Measurements from ENCODE around the gene GLB1L2.

The GLB1L2 gene

DNA sequence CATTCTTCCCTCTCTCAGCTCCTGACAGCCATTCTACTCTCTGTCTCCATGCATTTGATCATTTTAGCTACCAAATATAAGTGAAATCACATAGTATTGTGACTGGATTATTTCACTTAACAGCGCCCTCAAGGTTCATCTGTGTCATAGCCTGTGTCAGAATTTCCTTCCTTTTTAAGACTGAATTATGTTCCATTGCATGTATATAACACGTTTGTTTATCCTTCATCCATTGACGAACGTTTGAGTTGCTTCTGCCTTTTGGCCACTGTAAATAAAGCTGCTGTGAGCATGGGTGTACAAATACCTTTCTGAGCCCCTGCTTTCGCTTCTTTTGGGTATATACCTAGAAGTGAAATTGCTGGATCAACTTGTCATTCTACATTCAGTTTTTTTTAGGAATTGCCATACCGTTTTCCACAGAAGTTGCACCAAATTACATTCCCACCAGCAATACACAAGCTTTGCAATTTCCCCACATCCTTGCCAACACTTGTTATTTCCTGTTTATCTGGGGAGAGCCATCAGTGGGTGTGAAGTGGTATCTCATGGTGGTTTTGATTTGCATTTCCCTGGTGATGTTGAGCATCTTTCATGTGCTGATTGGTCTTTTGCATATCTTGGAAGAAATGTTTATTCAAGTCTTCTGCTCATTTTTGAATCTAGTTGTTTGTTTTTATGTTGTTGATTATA is 17.5 kb downstream of the GLB1L2 start:
- DNase-seq (ENCODE audit: low read depth): no peak

- no peak for DNase-seq (ENCODE audit: low read depth)
Observed at GRCh38 chr11:134349802-134350355, 18.1 kb downstream of the GLB1L2 start.

DNA sequence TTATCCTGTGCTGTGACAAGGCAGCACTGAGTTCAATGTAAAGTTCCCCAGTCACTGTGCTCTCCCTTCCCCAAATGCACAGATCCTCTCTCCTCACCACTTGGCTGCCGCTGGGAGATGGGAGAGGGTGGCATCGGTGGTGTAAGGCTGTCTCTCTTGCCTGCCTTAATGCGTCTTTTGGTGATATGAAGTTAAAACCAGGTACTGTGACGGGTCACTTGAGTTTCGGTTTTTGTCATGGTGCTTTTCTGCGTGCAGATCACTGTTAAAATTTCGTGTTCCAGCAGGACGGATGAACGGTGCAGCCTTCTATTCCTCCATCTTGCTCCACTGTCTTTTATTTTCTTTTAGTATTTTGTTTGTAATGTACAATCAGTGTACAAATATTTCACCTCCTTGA is 18.6 kb downstream of the GLB1L2 start:
- DNase-seq (ENCODE audit: low read depth): no peak

GRCh38 chr11:134352111-134352510 is 20.3 kb downstream of the GLB1L2 start:
- no peak for DNase-seq (ENCODE audit: low read depth)

DNA sequence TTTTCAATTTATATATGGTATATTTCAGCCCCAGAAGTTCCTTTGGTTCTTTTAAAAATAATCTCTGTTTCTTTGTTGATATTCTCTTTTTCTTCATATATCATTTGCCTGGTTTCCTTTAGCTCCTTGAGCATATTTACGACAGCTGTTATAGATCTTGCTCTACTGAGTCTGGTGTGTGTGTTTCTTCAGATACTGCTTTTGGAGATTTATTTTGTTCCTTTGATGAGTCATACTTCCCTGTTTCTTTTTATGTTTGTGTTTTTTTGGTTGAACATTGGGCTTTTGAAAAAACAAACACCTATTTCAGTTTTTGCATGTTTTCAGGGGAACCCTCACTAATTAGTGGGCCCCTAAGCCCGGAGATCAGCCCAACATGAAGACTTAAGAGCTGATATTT is 23.3 kb downstream of the GLB1L2 start:
- DNase-seq (ENCODE audit: low read depth): no peak

- DNase-seq (ENCODE audit: low read depth): no peak
Observed at GRCh38 chr11:134355656-134356055, 23.9 kb downstream of the GLB1L2 start.

DNA sequence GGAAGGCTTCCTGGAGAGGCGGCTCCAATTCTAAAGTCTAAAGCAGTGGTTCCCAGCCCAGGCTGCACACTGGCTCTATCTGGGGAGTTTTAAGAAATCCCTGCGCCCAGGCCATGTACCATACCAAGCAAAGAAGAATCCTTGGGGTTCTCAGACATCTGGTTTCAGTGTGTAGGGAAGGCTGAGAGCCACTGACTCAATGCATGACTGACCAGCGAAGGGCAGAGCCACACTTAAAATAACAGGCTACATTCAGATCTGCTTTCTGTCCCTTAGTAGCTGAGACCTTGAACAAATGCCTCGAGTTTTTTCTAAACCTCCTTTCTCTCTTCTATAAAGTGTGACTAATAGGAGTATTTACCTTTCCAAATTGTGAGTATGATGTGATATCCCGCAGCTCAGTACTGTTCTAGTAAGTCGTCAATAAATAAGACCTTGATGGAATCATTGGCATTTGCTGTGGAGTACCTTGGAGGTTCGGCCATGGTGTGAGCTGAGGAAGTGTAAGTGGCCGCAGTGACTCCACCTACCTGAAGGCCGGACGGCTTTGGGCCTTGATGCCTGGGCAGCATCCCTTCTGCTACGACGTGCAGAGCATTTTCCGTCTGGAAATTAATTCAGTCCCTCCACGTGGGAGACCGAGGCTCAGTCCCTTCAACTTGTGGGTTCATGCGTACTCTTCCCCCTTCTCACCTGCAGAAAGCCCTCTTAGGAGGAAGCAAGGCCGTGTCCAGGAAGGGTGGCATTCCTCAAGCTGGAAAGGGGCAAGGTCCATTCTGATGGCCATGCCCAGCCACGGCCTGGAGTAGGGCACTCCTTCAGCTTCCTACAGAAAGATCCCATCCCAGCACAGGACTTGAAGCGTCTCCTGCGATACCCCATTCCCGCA is 25.1 kb downstream of the GLB1L2 start:
- DNase-seq (ENCODE audit: low read depth): no peak

GRCh38 chr11:134357545-134357839 is 25.7 kb downstream of the GLB1L2 start:
- no peak for DNase-seq (ENCODE audit: low read depth)

DNA sequence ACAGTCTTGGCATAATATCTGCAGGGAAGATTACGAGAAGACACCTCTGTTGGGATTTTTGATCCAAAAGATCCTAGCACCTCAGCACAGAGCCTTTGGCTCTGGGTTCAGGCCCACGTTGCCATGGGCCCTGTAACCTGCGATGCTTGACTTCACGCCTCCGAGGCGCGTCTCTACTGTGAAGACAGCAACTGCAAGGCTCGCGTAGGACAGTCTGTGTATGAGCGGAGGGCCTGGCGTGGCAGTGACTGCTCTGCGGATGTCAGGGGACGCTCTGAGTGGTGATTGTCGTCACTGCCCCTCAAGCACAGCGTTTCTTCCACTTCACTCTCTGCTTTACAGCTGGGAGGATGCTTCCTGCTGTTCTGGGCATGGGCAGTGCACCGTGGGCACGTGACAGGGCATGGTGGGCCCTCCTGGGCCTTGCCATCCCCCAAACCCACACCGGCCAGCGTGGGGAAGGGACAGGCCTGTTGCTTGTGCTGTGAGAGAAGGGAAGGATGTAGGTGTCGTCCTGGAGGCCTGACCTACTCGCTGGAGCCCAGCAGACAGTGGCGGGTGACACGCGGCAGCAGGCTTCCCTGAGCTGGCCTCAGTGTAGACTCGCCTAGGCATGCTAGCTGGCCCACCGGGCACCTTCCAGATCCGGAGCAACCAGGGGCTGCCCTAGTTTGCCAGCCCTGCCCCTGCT is 26.5 kb downstream of the GLB1L2 start:
- no peak for DNase-seq (ENCODE audit: low read depth)

GRCh38 chr11:134358856-134359490 is 27.2 kb downstream of the GLB1L2 start:
- DNase-seq (ENCODE audit: low read depth): no peak

DNA sequence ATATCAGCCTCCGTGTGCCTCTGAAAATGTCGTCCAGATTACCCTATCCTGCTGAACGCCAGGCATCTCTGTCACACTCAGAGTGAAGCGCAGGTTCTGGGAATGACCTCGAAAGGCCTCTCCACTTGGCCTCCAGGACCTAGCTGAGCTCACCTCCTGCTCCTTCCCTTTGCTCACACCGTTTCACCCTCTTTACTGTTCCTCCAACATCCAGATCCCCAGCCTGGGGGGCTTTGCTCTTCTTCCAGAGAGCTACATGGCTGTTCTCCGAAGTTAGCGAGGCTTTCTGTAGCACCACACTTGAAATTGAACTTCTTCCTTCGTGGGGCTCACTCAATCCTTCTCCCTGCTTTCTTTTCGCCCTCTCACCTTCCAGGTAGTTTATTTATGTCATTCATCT is 27.9 kb downstream of the GLB1L2 start:
- no peak for DNase-seq (ENCODE audit: low read depth)

DNA sequence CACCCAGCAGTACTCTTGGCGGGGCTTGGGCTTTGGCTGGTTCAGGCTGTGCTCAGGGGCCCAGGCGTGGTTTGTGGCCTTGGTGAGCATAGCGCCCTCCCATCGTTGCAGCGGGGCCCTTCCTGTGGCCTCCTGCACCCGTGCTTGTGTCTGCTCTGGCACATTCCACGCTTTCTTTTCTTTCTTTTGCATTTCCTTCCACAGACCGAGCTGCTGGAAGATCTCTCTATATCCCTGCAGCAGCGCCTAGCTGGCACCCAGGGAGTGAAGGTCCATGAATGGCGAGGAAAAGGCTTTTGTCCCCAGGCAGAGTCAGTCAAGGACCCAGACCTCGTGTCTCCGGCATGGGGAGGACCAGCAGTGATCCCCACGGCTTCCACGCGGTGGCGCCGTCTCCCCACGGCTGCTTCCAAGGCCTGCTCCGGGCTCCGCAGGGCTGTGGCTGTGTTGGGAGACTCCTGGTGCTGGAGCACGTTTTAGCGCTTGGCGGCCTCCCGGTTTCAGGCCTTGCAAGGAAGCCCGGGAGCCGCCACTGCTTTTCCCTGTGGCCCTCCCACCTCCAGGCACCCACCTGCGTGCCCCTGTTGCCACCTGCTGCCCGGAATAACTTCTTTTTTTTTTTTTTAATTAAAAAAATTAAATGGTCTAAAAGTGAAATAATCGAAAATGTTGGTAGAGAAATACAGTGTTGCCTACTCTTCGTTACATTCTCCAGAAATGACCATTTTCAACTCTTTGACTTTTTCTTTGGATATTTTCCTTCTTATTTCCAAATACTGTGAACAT is 28.5 kb downstream of the GLB1L2 start:
- DNase-seq (ENCODE audit: low read depth): peak; percentile 28

DNA sequence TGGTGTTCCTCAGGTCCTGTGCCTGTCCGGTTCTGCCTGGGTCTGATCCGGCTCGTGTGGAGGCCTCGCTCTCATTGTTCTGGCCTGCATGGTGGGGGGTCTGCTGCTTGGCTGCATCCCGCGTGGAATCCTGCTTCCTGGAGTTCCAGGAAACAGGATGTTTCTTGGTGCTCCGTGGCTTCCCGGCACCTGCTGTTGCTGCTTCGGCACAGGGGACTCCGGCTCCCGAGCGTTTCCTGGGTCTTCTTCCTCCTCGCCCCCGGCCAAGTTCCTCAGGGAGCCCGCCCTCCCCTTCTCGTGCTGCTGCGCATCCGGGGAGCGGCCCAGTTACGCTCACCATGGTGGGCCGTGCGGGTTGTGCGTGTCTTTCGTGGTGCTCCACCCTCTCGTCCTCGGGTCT is 29.9 kb downstream of the GLB1L2 start:
- no peak for DNase-seq (ENCODE audit: low read depth)

GRCh38 chr11:134362192-134362901 is 30.6 kb downstream of the GLB1L2 start:
- DNase-seq (ENCODE audit: low read depth): no peak

GRCh38 chr11:134363161-134363560 is 31.4 kb downstream of the GLB1L2 start:
- no peak for DNase-seq (ENCODE audit: low read depth)

GRCh38 chr11:134363592-134363991 is 31.8 kb downstream of the GLB1L2 start:
- no peak for DNase-seq (ENCODE audit: low read depth)

DNA sequence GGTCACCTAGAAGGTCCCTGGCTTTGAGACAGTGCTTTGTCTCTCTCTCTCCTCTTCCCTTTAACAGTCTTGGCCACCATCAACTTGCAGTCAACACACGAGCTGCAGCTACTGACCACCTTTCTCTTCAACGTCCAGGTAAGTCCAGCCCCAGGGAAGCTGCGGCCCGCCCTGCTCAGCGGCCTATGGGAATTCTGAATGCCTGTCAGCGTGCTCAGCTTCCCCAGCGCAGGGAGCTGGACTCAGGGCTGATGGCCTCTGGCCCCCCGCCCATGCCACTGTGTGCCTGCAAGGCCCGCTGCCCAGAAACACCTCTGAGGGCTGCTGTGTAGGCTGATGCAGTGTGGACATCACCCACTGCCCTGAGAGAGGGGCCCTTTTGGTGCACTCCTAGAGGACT is 32.5 kb downstream of the GLB1L2 start:
- DNase-seq (ENCODE audit: low read depth): no peak

DNA sequence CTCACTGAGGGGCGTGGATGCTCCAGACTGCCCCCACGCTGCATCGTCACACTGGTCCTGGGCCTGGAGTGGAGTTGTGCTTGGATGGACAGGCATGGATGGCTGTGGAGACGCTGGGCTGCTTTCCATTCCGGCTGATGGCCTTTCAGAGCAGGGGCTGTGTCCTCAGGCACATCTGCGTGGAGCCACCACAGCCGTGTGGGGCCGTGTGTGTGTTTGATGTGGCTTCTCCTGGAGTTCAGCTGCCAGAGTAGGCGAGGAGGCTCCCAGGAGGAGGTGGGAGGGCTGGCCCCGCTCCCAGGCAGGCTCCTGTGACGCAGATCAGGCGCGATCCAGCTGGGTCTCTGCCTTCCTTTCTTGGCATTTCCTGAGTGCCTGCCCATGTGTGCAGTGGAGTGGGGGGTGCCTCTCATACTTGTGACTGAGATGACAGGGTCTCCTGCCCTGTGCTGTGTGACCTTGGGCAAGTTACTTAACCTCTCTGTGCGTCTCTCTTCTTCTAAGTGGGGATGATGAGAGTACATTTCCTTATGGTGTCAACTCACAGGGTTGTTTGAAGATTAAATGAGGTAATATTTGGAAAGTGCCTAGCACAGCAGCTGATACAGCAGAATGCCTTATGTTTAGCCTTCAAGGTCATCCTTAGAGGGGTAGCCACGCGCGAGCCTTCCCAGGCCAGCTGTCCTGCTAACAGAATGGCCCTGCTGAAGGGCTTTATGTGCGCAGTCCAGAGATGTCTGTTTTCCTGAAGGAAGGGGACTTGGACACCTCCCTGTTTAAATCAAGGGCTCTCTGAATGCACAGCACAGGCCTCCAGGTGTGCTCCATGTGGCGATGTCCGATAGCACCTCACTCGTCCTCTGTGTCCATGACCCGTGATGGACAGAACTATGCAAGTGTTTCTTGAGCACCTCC is 33.5 kb downstream of the GLB1L2 start:
- DNase-seq (ENCODE audit: low read depth): no peak

GRCh38 chr11:134366254-134366653 is 34.5 kb downstream of the GLB1L2 start:
- DNase-seq (ENCODE audit: low read depth): no peak

- no peak for DNase-seq (ENCODE audit: low read depth)
Observed at GRCh38 chr11:134367781-134368180, 36.0 kb downstream of the GLB1L2 start.
